PFSK-1 (cell line): ENCODE results near the gene RSRC1.

ENCODE experiments used
- POLR2AphosphoS5 ChIP-seq: IDR thresholded peaks from 2 replicates; pipeline ENCODE4 v1.6.1; 2012; ENCODE audit warnings: low read depth, mild to moderate bottlenecking, control low read depth, low read length, moderate library complexity
- TAF1 ChIP-seq: IDR thresholded peaks from 2 replicates; pipeline ENCODE4 v1.6.1; 2012; ENCODE audit warnings: low read length, control low read depth, borderline replicate concordance; ENCODE audit not compliant: insufficient read depth
- TF ChIP-seq, protein P1 (sequence below), 2 experiments: IDR thresholded peaks; 2 replicates each; pipeline versions ENCODE4 v1.6.1 to v1.8.0; 2011 to 2012; ENCODE audit warnings: low read depth in 2 of 2, low read length in 2 of 2, control low read depth in 1 of 2, inconsistent platforms in 1 of 2, mild to moderate bottlenecking in 1 of 2, moderate library complexity in 1 of 2; ENCODE audit not compliant: insufficient read depth in 1 of 2

DNA sequence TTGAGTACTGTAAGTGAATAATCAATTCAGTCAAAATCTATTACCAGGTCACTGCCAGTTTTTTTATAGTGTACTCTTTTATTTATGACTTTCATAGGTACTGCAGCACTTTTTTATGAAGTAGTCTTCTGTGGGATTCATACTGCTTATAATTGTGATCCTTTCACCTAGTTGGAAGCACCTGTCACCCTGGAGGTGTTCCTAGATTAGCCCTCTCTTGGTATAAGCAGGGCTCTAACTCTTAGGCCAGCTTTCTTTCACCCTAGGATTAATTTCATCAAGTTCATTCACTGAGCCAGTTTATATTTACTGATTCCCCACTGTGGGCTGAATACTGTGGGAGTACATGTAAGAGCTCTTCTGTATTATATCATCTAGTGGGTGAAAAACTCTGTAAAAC lies 395.2 kb downstream of the RSRC1 start:
- TF ChIP-seq, protein P1, sequence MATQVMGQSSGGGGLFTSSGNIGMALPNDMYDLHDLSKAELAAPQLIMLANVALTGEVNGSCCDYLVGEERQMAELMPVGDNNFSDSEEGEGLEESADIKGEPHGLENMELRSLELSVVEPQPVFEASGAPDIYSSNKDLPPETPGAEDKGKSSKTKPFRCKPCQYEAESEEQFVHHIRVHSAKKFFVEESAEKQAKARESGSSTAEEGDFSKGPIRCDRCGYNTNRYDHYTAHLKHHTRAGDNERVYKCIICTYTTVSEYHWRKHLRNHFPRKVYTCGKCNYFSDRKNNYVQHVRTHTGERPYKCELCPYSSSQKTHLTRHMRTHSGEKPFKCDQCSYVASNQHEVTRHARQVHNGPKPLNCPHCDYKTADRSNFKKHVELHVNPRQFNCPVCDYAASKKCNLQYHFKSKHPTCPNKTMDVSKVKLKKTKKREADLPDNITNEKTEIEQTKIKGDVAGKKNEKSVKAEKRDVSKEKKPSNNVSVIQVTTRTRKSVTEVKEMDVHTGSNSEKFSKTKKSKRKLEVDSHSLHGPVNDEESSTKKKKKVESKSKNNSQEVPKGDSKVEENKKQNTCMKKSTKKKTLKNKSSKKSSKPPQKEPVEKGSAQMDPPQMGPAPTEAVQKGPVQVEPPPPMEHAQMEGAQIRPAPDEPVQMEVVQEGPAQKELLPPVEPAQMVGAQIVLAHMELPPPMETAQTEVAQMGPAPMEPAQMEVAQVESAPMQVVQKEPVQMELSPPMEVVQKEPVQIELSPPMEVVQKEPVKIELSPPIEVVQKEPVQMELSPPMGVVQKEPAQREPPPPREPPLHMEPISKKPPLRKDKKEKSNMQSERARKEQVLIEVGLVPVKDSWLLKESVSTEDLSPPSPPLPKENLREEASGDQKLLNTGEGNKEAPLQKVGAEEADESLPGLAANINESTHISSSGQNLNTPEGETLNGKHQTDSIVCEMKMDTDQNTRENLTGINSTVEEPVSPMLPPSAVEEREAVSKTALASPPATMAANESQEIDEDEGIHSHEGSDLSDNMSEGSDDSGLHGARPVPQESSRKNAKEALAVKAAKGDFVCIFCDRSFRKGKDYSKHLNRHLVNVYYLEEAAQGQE (IDR thresholded peaks at IDR 0.05; ENCODE audit: insufficient read depth in 1 of 2, low read depth in 2 of 2, low read length in 2 of 2): no peak
- no peak for TF ChIP-seq TAF1
- no peak for TF ChIP-seq POLR2AphosphoS5
